SKM-1 treated with dmso at 0.1 percent for 144 hours (cell line): ENCODE data around the gene SLCO4C1.

Experiments
- DNase-seq: peaks from one replicate; lab custom pipeline; 2025; ENCODE audit not compliant: unreplicated experiment; lab: John Stamatoyannopoulos, UW

SLCO4C1 gene

GRCh38 chr5:102277144-102277543 is 18.9 kb downstream of the SLCO4C1 start:
- DNase-seq = peak; percentile 29

- DNase-seq = no peak
Observed at GRCh38 chr5:102271759-102272158, 24.3 kb downstream of the SLCO4C1 start.

GRCh38 chr5:102270036-102270435 is 26.0 kb downstream of the SLCO4C1 start:
- no peak for DNase-seq

GRCh38 chr5:102262688-102263087 is 33.4 kb downstream of the SLCO4C1 start:
- DNase-seq = no peak

GRCh38 chr5:102249381-102249780 is 46.7 kb downstream of the SLCO4C1 start:
- no peak for DNase-seq

- DNase-seq = no peak
Observed at GRCh38 chr5:102243213-102243612, 52.9 kb downstream of the SLCO4C1 start.

- no peak for DNase-seq
Observed at GRCh38 chr5:102241809-102242421, 54.2 kb downstream of the SLCO4C1 start.

GRCh38 chr5:102231693-102232619 is 64.1 kb downstream of the SLCO4C1 start:
- DNase-seq = no peak

- DNase-seq = peak; percentile 23
Observed at GRCh38 chr5:102229685-102230084, 66.4 kb downstream of the SLCO4C1 start.

- DNase-seq = no peak
Observed at GRCh38 chr5:102226321-102226720, 69.8 kb downstream of the SLCO4C1 start.

GRCh38 chr5:102223542-102224477 is 72.3 kb downstream of the SLCO4C1 start:
- DNase-seq = peak; percentile 21

GRCh38 chr5:102222772-102223171 is 73.3 kb downstream of the SLCO4C1 start:
- DNase-seq = no peak

GRCh38 chr5:102221949-102222348 is 74.1 kb downstream of the SLCO4C1 start:
- DNase-seq = no peak

- no peak for DNase-seq
Observed at GRCh38 chr5:102218159-102218558, 77.9 kb downstream of the SLCO4C1 start.

- DNase-seq = no peak
Observed at GRCh38 chr5:102216678-102217077, 79.4 kb downstream of the SLCO4C1 start.

GRCh38 chr5:102211165-102211564 is 84.9 kb downstream of the SLCO4C1 start:
- peak; percentile 88 for DNase-seq

GRCh38 chr5:102200861-102201260 is 95.2 kb downstream of the SLCO4C1 start:
- no peak for DNase-seq

GRCh38 chr5:102196481-102196880 is 99.6 kb downstream of the SLCO4C1 start:
- DNase-seq = no peak
